Stimulated activated CD8-positive, alpha-beta memory T cell treated with anti-CD3 and anti-CD28 coated beads, Interleukin-15, amount 100 ng/mL, for 24 hours (primary cell): ENCODE results near the gene IBA57.
"Not testable (repeated sequence)": the region's sequence is repeated elsewhere in the genome, so short reads cannot be mapped to it uniquely, and the experiment has no call there.

Experiments
- DNase-seq: peaks from one replicate; pipeline ENCODE4 v3.0.0-alpha.2; 2020; ENCODE audit warnings: low read depth

IBA57 gene

DNA sequence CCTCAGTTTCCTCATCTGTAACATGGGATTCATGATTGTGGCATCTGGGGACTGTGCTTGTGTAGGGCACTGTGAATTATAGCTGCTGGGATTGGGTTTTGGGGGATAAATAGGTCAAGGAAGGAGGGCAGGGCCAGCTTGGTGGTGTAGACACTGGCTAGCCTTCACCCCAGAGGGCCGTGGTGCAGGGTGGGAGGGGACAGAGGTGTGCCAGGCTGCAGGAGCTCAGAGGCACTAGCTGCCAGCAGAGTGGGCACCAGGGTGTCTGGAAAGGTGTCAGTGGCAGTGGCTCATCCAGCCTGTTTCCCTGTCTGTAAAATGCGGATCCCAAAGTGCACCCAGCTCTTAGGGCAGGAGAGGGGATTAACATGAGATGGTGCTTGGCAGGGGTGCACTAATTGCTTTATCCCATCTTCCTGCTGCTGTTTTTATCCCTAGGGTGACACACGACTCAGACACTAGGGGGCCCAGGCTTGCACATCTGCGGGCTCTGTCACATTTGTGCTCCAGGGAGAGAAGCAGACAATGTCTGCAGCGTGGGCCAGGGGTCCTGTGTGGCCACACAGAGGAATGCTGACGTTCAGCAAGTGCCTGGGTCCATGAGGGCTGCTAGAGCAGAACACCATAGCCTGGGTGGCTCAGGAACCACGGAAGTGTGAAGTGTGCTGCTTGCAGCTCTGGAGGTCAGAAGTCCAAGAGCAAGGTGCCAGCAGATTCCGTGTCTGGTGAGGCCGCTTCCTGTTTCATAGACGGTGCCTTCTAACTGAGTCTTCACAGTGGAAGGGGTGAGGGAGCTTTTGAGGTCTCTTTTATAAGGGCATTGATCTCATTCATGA is 61.6 kb downstream of the IBA57 start:
- DNase-seq: no peak

DNA sequence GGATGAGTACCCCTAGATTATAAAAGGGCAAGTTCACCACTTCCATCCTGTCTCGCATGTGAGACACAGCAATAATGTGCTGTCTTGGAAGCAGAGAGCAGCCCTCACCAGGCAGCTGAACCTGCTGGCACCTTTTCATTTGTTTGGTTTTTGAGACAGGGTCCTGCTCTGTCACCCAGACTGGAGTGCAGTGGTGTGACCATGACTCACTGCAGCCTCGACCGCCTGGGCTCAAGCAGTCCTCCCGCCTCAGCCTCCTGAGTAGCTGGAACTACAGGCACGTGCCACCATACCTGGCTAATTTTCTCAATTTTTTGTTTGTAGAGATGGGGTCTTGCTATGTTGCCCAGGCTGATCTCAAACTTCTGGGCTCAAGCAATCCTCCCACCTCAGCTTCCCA is 62.5 kb downstream of the IBA57 start:
- DNase-seq: not testable (repeated sequence)

DNA sequence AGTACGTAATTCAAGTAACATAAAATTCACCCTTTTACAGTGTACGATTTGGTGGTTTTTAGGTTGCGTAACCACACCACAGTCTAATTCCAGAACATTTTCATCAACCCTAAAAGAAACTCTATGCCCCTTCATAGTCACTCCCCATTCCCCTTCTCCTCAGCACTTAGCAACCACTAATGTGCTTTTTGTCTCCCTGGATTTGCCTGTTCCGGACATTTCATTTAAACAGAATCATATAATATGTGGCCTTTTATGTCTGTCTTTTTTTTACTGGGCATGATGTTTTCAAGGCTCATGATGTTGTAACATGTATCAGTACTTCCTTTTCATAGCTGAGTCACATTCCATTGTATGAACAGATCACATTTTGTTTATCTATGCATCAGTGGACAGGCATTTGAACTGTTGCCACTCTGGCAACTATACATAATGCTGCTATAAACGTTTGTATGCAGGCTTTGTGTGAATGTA is 63.0 kb downstream of the IBA57 start:
- no peak for DNase-seq

DNA sequence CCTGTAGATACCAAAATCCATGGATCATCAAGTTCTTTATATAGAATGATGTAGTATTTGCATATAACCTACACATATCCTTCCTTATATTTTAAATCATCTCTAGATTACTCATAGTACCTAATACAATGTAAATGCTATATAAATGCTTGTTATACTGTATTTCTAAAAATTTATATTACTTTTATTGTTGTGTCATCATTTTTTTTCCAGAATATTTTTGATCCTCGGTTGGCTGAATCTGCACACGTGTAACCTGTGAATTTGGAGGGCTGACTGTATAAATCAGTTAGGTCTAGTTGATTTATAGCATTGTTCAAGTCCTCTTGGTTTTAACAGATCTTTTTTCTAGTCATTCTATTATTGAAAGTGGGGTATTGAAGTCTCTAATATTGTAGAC is 65.6 kb downstream of the IBA57 start:
- DNase-seq: no peak
